H9 (cell line): ENCODE data around the gene ASCC3. TPM values are rescaled to one million over a fixed set of nuclear protein-coding genes. Genes with fewer than 3 reads are reported as not detected.

Experiments
- DNase-seq: peaks from one replicate; pipeline ENCODE4 v3.0.0-alpha.2; 2017
- H2AFZ ChIP-seq: one replicate; pipeline ENCODE4 v1.6.1; 2013; ENCODE audit warnings: mild to moderate bottlenecking, low read length, control low read depth, moderate library complexity
- H2AK5ac ChIP-seq: 2 replicates; pipeline ENCODE4 v1.6.1; 2013; ENCODE audit warnings: low read length, control low read depth, mixed read lengths; ENCODE audit not compliant: insufficient read length
- H2BK120ac ChIP-seq: one replicate; pipeline ENCODE4 v1.6.1; 2013; ENCODE audit warnings: low read depth, mild to moderate bottlenecking, low read length, control low read depth, inconsistent platforms; ENCODE audit not compliant: poor library complexity, severe bottlenecking
- H2BK12ac ChIP-seq: 2 replicates; pipeline ENCODE4 v1.6.1; 2013; ENCODE audit warnings: low read length, control low read depth, mixed read lengths, low read depth; ENCODE audit not compliant: insufficient read length
- H2BK15ac ChIP-seq: 2 replicates; pipeline ENCODE4 v1.6.1; 2013; ENCODE audit warnings: low read depth, low read length, control low read depth
- H2BK20ac ChIP-seq: one replicate; pipeline ENCODE4 v1.6.1; 2013; ENCODE audit warnings: low read depth, mild to moderate bottlenecking, low read length, control low read depth, inconsistent platforms; ENCODE audit not compliant: poor library complexity, severe bottlenecking
- H2BK5ac ChIP-seq: 2 replicates; pipeline ENCODE4 v1.6.1; 2013; ENCODE audit warnings: low read length, control low read depth, mixed read lengths; ENCODE audit not compliant: insufficient read length
- H3K14ac ChIP-seq: 2 replicates; pipeline ENCODE4 v1.6.1; 2013; ENCODE audit warnings: low read length, control low read depth; ENCODE audit not compliant: insufficient read depth
- H3K18ac ChIP-seq: 2 replicates; pipeline ENCODE4 v1.6.1; 2013; ENCODE audit warnings: low read depth, mild to moderate bottlenecking, mixed read lengths, low read length, control low read depth; ENCODE audit not compliant: insufficient read length
- H3K23ac ChIP-seq: 2 replicates; pipeline ENCODE4 v1.6.1; 2013; ENCODE audit warnings: low read length, control low read depth, mixed read lengths, low read depth; ENCODE audit not compliant: insufficient read length
- H3K23me2 ChIP-seq: 2 replicates; pipeline ENCODE4 v1.6.1; 2013; ENCODE audit warnings: low read depth, mild to moderate bottlenecking, mixed read lengths, low read length, control low read depth; ENCODE audit not compliant: insufficient read length, poor library complexity, severe bottlenecking
- H3K27ac ChIP-seq: 2 replicates; pipeline ENCODE4 v1.5.1; 2013; ENCODE audit warnings: low read length, control low read depth, mixed read lengths, low read depth; ENCODE audit not compliant: insufficient read length
- H3K27me3 ChIP-seq: 2 replicates; pipeline ENCODE4 v1.6.1; 2013; ENCODE audit warnings: low read length, control low read depth, inconsistent platforms; ENCODE audit not compliant: insufficient read depth
- H3K4ac ChIP-seq: 2 replicates; pipeline ENCODE4 v1.6.1; 2013; ENCODE audit warnings: low read depth, mild to moderate bottlenecking, control low read depth, inconsistent platforms, low read length, moderate library complexity
- H3K4me1 ChIP-seq: 2 replicates; pipeline ENCODE4 v1.6.1; 2013; ENCODE audit warnings: low read length, control low read depth, inconsistent platforms; ENCODE audit not compliant: insufficient read depth
- H3K4me2 ChIP-seq: 2 replicates; pipeline ENCODE4 v1.6.1; 2013; ENCODE audit warnings: low read length, control low read depth, mixed read lengths; ENCODE audit not compliant: insufficient read length, insufficient read depth
- H3K56ac ChIP-seq: 2 replicates; pipeline ENCODE4 v1.6.1; 2013; ENCODE audit warnings: low read depth, mild to moderate bottlenecking, mixed read lengths, low read length, control low read depth; ENCODE audit not compliant: insufficient read length
- H3K79me1 ChIP-seq: 2 replicates; pipeline ENCODE4 v1.6.1; 2013; ENCODE audit warnings: low read depth, mild to moderate bottlenecking, moderate library complexity, low read length, control low read depth, inconsistent platforms; ENCODE audit not compliant: insufficient read depth, poor library complexity, severe bottlenecking
- H3K79me2 ChIP-seq: 2 replicates; pipeline ENCODE4 v1.6.1; 2013; ENCODE audit warnings: low read length, control low read depth, inconsistent platforms; ENCODE audit not compliant: insufficient read depth
- H3K9ac ChIP-seq: 2 replicates; pipeline ENCODE4 v1.6.1; 2013; ENCODE audit warnings: low read length, control low read depth, mixed read lengths; ENCODE audit not compliant: insufficient read length; ENCODE audit errors: extremely low read depth
- H3K9me3 ChIP-seq: one replicate; pipeline ENCODE4 v1.6.1; 2013; ENCODE audit warnings: low read depth, low read length, inconsistent platforms; ENCODE audit not compliant: control insufficient read depth
- H3T11ph ChIP-seq: one replicate; pipeline ENCODE4 v1.6.1; 2013; ENCODE audit warnings: mild to moderate bottlenecking, low read length, control low read depth, inconsistent platforms
- H4K20me1 ChIP-seq: one replicate; pipeline ENCODE4 v1.6.1; 2013; ENCODE audit not compliant: control insufficient read depth, insufficient read length, insufficient read depth
- H4K5ac ChIP-seq: 2 replicates; pipeline ENCODE4 v1.6.1; 2013; ENCODE audit warnings: low read depth, mild to moderate bottlenecking, mixed read lengths, low read length, control low read depth; ENCODE audit not compliant: insufficient read length
- H4K8ac ChIP-seq: replicated peaks from 2 replicates; pipeline ENCODE4 v1.6.1; 2013; ENCODE audit warnings: low read length, control low read depth, mixed read lengths, low read depth; ENCODE audit not compliant: insufficient read length
- H4K91ac ChIP-seq: 2 replicates; pipeline ENCODE4 v1.6.1; 2013; ENCODE audit warnings: low read depth, mild to moderate bottlenecking, moderate library complexity, mixed read lengths, low read length, control low read depth; ENCODE audit not compliant: insufficient read length
- H3K27ac Mint-ChIP-seq, 3 experiments: 2 replicates in 2 of 3; 3 replicates in 1 of 3; pipeline ENCODE4 v1.8.0; 2020 to 2021; ENCODE audit warnings: mixed read lengths in 3 of 3, mild to moderate bottlenecking in 1 of 3, moderate library complexity in 1 of 3
- H3K27me3 Mint-ChIP-seq: 2 replicates; pipeline ENCODE4 v1.8.0; 2021; ENCODE audit warnings: low read depth, mild to moderate bottlenecking, moderate library complexity, mixed read lengths
- H3K36me3 Mint-ChIP-seq, 3 experiments: 2 replicates in 2 of 3; 3 replicates in 1 of 3; pipeline ENCODE4 v1.8.0; 2020 to 2021; ENCODE audit warnings: low read depth in 3 of 3, mixed read lengths in 3 of 3; ENCODE audit not compliant: insufficient read depth in 1 of 3
- H3K4me1 Mint-ChIP-seq, 2 experiments: 2 replicates each; pipeline ENCODE4 v1.8.0; 2020; ENCODE audit warnings: mixed read lengths in 2 of 2
- H3K4me3 Mint-ChIP-seq, 2 experiments: 2 replicates in 1 of 2; 3 replicates in 1 of 2; pipeline ENCODE4 v1.8.0; 2020 to 2021; ENCODE audit warnings: mild to moderate bottlenecking in 2 of 2, mixed read lengths in 2 of 2, moderate library complexity in 1 of 2
- H3K9me3 Mint-ChIP-seq, 2 experiments: 2 replicates in 1 of 2; 3 replicates in 1 of 2; pipeline ENCODE4 v1.8.0; 2020; ENCODE audit warnings: mild to moderate bottlenecking in 2 of 2, mixed read lengths in 2 of 2, moderate library complexity in 1 of 2
- CTCF ChIP-seq: fragments of 200-600 bp; sonication (generic); conservative IDR thresholded peaks from 3 replicates; pipeline ENCODE4 v1.8.0; 2021; ENCODE audit warnings: antibody characterized with exemption, mild to moderate bottlenecking
- WGBS: extraction: QIAGEN DNeasy Blood & Tissue Kit; methylation state at CpG from one replicate; pipeline ENCODE4 v1.1.7; 2013; ENCODE audit warnings: missing lambda C conversion rate, low lambda C conversion rate, mixed read lengths; ENCODE audit not compliant: insufficient read length; ENCODE audit errors: extremely low coverage; 5-methylcytosine and 5-hydroxymethylcytosine counted together
- total RNA-seq: library from RNA; stranded (reverse); gene quantifications from 2 replicates; pipeline ENCODE4 v1.2.1, GENCODE V29; 2021

ASCC3 gene
- total RNA-seq, 1 experiment from 2014 or later = 63.8 TPM

DNA sequence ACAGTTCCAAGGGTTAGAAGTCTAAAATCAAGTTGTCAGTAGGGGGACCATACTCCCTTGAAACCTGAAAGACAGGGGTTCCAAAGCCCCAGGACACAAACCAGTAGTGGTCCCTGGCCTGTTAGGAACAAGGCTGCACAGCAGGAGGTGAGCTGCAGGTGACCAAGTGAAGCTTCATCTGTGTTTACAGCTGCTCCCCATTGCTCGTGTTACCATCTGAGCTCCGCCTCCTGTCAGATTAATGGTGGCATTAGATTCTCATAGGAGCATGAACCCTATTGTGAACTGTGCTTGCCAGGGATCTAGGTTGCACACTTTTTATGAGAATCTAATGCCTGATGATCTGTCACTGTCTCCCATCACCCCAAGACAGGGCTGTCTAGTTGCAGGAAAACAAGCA lies 391.1 kb downstream of the ASCC3 start:
- no peak overlapping the region for H2BK120ac ChIP-seq
- H2AFZ ChIP-seq = no peak overlapping the region
- no peak overlapping the region for H2BK15ac ChIP-seq
- H3K4me3 Mint-ChIP-seq = no peak overlapping the region
- H3K4me1 ChIP-seq = peaks cover 2% of the 10 kb centered on the region
- H4K8ac ChIP-seq = no peak overlapping the region
- H3K36me3 Mint-ChIP-seq = peaks cover 0 to 10% (median 5%) of the 10 kb centered on the region in 3 experiments; a peak in 4 of 7 replicates
- no peaks in the 10 kb centered on the region for H3K79me1 ChIP-seq
- no peaks in the 10 kb centered on the region for H3K23me2 ChIP-seq
- no peak overlapping the region for H3K27ac ChIP-seq
- no peak overlapping the region for H4K5ac ChIP-seq
- no peak overlapping the region for H3K9ac ChIP-seq
- H4K91ac ChIP-seq = no peak overlapping the region
- H3K27ac Mint-ChIP-seq = no peak overlapping the region
- no peak overlapping the region for H3K18ac ChIP-seq
- H3K9me3 ChIP-seq = no peaks in the 10 kb centered on the region
- H3K14ac ChIP-seq = no peak overlapping the region
- no peaks in the 10 kb centered on the region for H3K27me3 ChIP-seq
- H3K79me2 ChIP-seq = no peaks in the 10 kb centered on the region
- no peak overlapping the region for H3T11ph ChIP-seq
- DNase-seq = no peak
- no peak overlapping the region for H3K56ac ChIP-seq
- H3K9me3 Mint-ChIP-seq = peaks cover 6 to 11% of the 10 kb centered on the region in 2 experiments
- no peak overlapping the region for H2BK5ac ChIP-seq
- no peak overlapping the region for H3K4me2 ChIP-seq
- H3K4me1 Mint-ChIP-seq = peaks cover 11 to 16% of the 10 kb centered on the region in 2 experiments
- no peak overlapping the region for H2BK12ac ChIP-seq
- no peak for TF ChIP-seq CTCF
- H2BK20ac ChIP-seq = no peak overlapping the region
- no peak overlapping the region for H3K4ac ChIP-seq
- no peak overlapping the region for H3K23ac ChIP-seq
- H4K20me1 ChIP-seq = no peaks in the 10 kb centered on the region
- no peak overlapping the region for H2AK5ac ChIP-seq
- no CpG with 5 or more reads among the region's 2 CpGs for WGBS
- H3K27me3 Mint-ChIP-seq = peaks cover 3% of the 10 kb centered on the region
